Right lobe of liver (tissue), 6 donors: ENCODE measurements around the gene PKP4. TPM values are rescaled to one million over a fixed set of nuclear protein-coding genes. Genes with fewer than 3 reads are reported as not detected.

Experiments
- ATAC-seq, 4 donors: fragments of 200-7000 bp; cut with Tn5 transposase; one replicate each; pipeline ENCODE4 v1.9.1; 2020; ENCODE audit warnings: mild to moderate bottlenecking in 4 of 4, moderate library complexity in 4 of 4
- DNase-seq, 3 donors: peaks; one replicate each; pipeline ENCODE4 v3.0.0-alpha.2; 2020
- H3K27ac ChIP-seq, 3 donors: fragments of 200-600 bp; one replicate each; pipeline ENCODE4 v1.8.0; 2022
- H3K27me3 ChIP-seq, 2 donors: fragments of 200-600 bp; one replicate each; pipeline ENCODE4 v1.8.0; 2022
- H3K36me3 ChIP-seq, 4 donors: fragments of 200-600 bp; sonication (generic) in 1 of 4; one replicate each; pipeline versions ENCODE4 v1.5.1 to v1.8.0; 2017 to 2022; ENCODE audit warnings: control low read depth in 1 of 4
- H3K4me1 ChIP-seq, 4 donors: fragments of 200-600 bp; sonication (generic) in 1 of 4; one replicate each; pipeline versions ENCODE4 v1.5.1 to v1.8.0; 2017 to 2022; ENCODE audit warnings: control low read depth in 1 of 4
- H3K4me3 ChIP-seq, 3 donors: fragments of 200-600 bp; one replicate each; pipeline ENCODE4 v1.8.0; 2022
- H3K9me3 ChIP-seq, 4 donors: fragments of 200-600 bp; sonication (generic) in 1 of 4; one replicate each; pipeline versions ENCODE4 v1.5.1 to v1.8.0; 2017 to 2022; ENCODE audit warnings: control low read depth in 1 of 4
- CTCF ChIP-seq, 4 donors: fragments of 200-600 bp in 3 of 4; fragments of 450-650 bp in 1 of 4; IDR thresholded peaks; one replicate each; pipeline versions ENCODE4 v1.5.1 to v1.8.0; 2016 to 2022; ENCODE audit warnings: antibody characterized with exemption in 4 of 4, mild to moderate bottlenecking in 2 of 4
- POLR2A ChIP-seq: fragments of 450-650 bp; IDR thresholded peaks from one replicate; pipeline ENCODE4 v1.6.1; 2017; ENCODE audit warnings: antibody characterized with exemption, mild to moderate bottlenecking
- WGBS: methylation state at CpG from one replicate; pipeline ENCODE4 v1.1.6; 2018; ENCODE audit warnings: low coverage, low lambda C conversion rate; ENCODE audit not compliant: insufficient coverage; ENCODE audit errors: missing lambda C conversion rate; 5-methylcytosine and 5-hydroxymethylcytosine counted together
- intact Hi-C, 2 donors: fragments of 100-400 bp; cut with DNase I; formaldehyde crosslinking; loops; one replicate each; pipeline versions ENCODE4 v1.11.2 to v1.14.1; 2022
- total RNA-seq, 6 experiments: library from RNA; depleted of rRNA in 2 of 6; stranded (reverse); fragments of >200 nt in 2 of 6; fragmentation: NEBNext Ultra II Directional in 3 of 6; extraction: Animal tissue kit (Norgen Biotek cat#: 25700) in 3 of 6; gene quantifications; one replicate each; pipeline versions ENCODE4 v1.1.0 to v1.2.4, GENCODE V29; 2016 to 2023
- donor health status: DM: no; HTN: yes; CAD: no.
- donor health status: DM: no; HTN: no; CAD: no.
- donor health status: DM: no; HTN: no; CAD: no.
- donor health status: DM: no; HTN: yes; CAD: no.
- donor health status: DM: no; HTN: yes; CAD: no.

PKP4 gene
- total RNA-seq, 6 experiments from 2014 or later, result 27.2 to 41.6 (median 33.2) TPM

- Histone ChIP-seq H3K4me1 (peaks cover 0 to 49% (median 6%) of the 10 kb centered on the region in 4 donors), H3K4me3 (no peak overlapping the region), H3K27me3 (no peaks in the 10 kb centered on the region), H3K36me3 (no peaks in the 10 kb centered on the region), H3K27ac (no peak overlapping the region), H3K9me3 (no peaks in the 10 kb centered on the region)
- ATAC-seq (no peak), DNase-seq (no peak)
- intact Hi-C loops, result no loop called here
- TF ChIP-seq CTCF (IDR thresholded peaks at IDR 0.05) (no peak), POLR2A (no peak)
- whole genome bisulfite sequencing, result 100% methylated on average over 1 of the region's 2 CpGs
Measured at GRCh38 chr2:158499383-158499782, 42.6 kb downstream of the PKP4 start.

DNA sequence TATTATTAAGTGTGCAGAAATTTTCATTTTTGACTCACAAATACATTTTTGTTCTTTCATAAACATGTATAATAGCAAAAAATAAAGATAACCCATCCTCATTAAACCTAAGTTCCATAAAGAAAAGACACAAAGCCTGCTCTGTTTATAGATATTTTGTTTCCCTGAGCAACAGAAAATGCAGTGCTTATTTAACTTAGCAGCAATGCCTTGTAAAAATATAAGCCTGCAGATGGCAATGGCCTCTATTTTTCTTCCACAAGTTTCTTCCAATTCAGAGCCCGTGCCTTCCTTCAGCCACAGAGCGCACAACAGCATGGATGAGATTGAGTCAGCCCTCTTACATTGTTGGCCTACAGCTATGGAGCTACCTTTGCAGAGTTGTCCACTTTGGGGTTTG is 43.6 kb downstream of the PKP4 start:
- Histone ChIP-seq H3K4me3 (no peak overlapping the region), H3K27me3 (no peaks in the 10 kb centered on the region), H3K4me1 (peaks cover 0 to 59% (median 6%) of the 10 kb centered on the region in 4 donors), H3K9me3 (no peaks in the 10 kb centered on the region), H3K36me3 (no peaks in the 10 kb centered on the region), H3K27ac (no peak overlapping the region)
- ATAC-seq, result no peak
- TF ChIP-seq POLR2A, result no peak
- WGBS, result 95% methylated on average over 2 of the region's 2 CpGs
- intact Hi-C loops, result no loop called here
- no peak for DNase-seq

DNA sequence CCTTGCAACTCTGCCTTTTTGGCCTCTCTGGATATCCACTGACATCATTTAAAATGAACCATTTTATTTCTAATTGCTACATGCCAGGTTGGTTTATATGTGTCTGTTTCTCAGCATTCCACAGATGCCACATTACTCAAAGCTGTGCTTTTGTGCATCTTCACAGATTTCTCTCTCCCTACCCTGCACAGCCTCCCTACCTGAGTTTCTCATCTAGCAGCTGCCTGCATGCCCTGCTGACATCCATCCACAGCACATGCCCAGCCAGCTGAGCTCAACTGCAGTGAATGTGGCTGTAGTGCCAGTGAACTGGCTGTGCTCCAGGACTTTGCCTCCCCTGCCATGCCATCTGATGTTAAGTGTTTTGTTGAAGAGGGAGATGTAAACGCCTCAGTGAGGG is 44.5 kb downstream of the PKP4 start:
- ATAC-seq, result peak; percentile 20 to 46 (median 36)
- WGBS, result 50% methylated on average over 1 of the region's 1 CpG
- intact Hi-C loops, result no loop called here

GRCh38 chr2:158502974-158503373 is 46.2 kb downstream of the PKP4 start:
- DNase-seq (no peak), ATAC-seq (no peak)
- no peaks in the 10 kb centered on the region for H3K27me3 ChIP-seq
- WGBS, result 43% methylated on average over 2 of the region's 2 CpGs
- peaks cover 0 to 43% (median 2%) of the 10 kb centered on the region in 4 donors for H3K4me1 ChIP-seq
- H3K4me3 ChIP-seq, result no peak overlapping the region
- H3K27ac ChIP-seq, result no peak overlapping the region
- no peaks in the 10 kb centered on the region for H3K9me3 ChIP-seq
- no peaks in the 10 kb centered on the region for H3K36me3 ChIP-seq
- TF ChIP-seq POLR2A, result no peak
- TF ChIP-seq CTCF (IDR thresholded peaks at IDR 0.05), result no peak
- intact Hi-C loops, result no loop called here

More for the DNA sequence above, 44.5 kb downstream of the PKP4 start:
- Histone ChIP-seq H3K27me3 (no peaks in the 10 kb centered on the region), H3K4me1 (peaks cover 0 to 58% (median 6%) of the 10 kb centered on the region in 4 donors), H3K9me3 (no peaks in the 10 kb centered on the region), H3K36me3 (no peaks in the 10 kb centered on the region), H3K27ac (no peak overlapping the region), H3K4me3 (no peak overlapping the region)
- TF ChIP-seq CTCF (IDR thresholded peaks at IDR 0.05) (no peak), POLR2A (no peak)
- DNase-seq, result peak in 2 of 3 donors; percentile 35 to 57

GRCh38 chr2:158504088-158504487 is 47.3 kb downstream of the PKP4 start:
- ATAC-seq (peak; percentile 56 to 77 (median 66)), DNase-seq (no peak)
- peaks cover 0 to 41% (median 1%) of the 10 kb centered on the region in 4 donors for H3K4me1 ChIP-seq
- intact Hi-C loops, result no loop called here
- no peak overlapping the region for H3K4me3 ChIP-seq
- H3K27me3 ChIP-seq, result no peaks in the 10 kb centered on the region
- WGBS, result 14% methylated on average over 3 of the region's 3 CpGs
- no peak overlapping the region for H3K27ac ChIP-seq
- no peak for TF ChIP-seq CTCF (IDR thresholded peaks at IDR 0.05)
- no peak for TF ChIP-seq POLR2A
- no peaks in the 10 kb centered on the region for H3K36me3 ChIP-seq
- no peaks in the 10 kb centered on the region for H3K9me3 ChIP-seq
